WTC11 (cell line): ENCODE results near the gene SPIRE2. TPM values are rescaled to one million over a fixed set of nuclear protein-coding genes. Genes with fewer than 3 reads are reported as not detected.
A peak's percentile ranks its signal among the peaks of the same experiment; 100 is the strongest.

ENCODE experiments used
- AFF4 ChIP-seq: sonication (generic); formaldehyde crosslinking; IDR thresholded peaks from 2 replicates; pipeline ENCODE4 v1.8.1; 2023; ENCODE audit warnings: mild to moderate bottlenecking, missing genetic modification reagents, borderline replicate concordance
- ATF6 ChIP-seq: sonication (generic); formaldehyde crosslinking; IDR thresholded peaks from 2 replicates; pipeline ENCODE4 v1.8.1; 2023; ENCODE audit warnings: mild to moderate bottlenecking, missing genetic modification reagents
- CREB1 ChIP-seq: sonication (generic); formaldehyde crosslinking; IDR thresholded peaks from 2 replicates; pipeline ENCODE4 v1.8.0; 2023; ENCODE audit warnings: mild to moderate bottlenecking, missing genetic modification reagents
- CREM ChIP-seq: sonication (generic); formaldehyde crosslinking; IDR thresholded peaks from 2 replicates; pipeline ENCODE4 v1.8.1; 2022; ENCODE audit warnings: mild to moderate bottlenecking, missing genetic modification reagents, moderate library complexity
- E2F4 ChIP-seq: sonication (generic); formaldehyde crosslinking; IDR thresholded peaks from 2 replicates; pipeline ENCODE4 v1.8.1; 2022; ENCODE audit warnings: low read depth, mild to moderate bottlenecking, moderate library complexity, missing genetic modification reagents, borderline replicate concordance
- E2F5 ChIP-seq: sonication (generic); formaldehyde crosslinking; IDR thresholded peaks from 2 replicates; pipeline ENCODE4 v1.8.1; 2022; ENCODE audit warnings: mild to moderate bottlenecking, moderate library complexity, missing genetic modification reagents
- EMX1 ChIP-seq: fragments of 250-450 bp; sonication (Bioruptor Pico); IDR thresholded peaks from 2 replicates; pipeline ENCODE4 v1.8.0; 2021; ENCODE audit warnings: mild to moderate bottlenecking
- GRHL2 ChIP-seq: fragments of 250-450 bp; sonication (Bioruptor Pico); IDR thresholded peaks from 2 replicates; pipeline ENCODE4 v1.8.0; 2022; ENCODE audit warnings: mild to moderate bottlenecking, moderate library complexity; ENCODE audit not compliant: insufficient replicate concordance, severe bottlenecking
- HMGA2 ChIP-seq: fragments of 250-450 bp; sonication (Bioruptor Pico); IDR thresholded peaks from 2 replicates; pipeline ENCODE4 v1.4.0; 2021; ENCODE audit warnings: mild to moderate bottlenecking, moderate library complexity
- HMGXB4 ChIP-seq: sonication (generic); formaldehyde crosslinking; IDR thresholded peaks from 2 replicates; pipeline ENCODE4 v1.8.1; 2023; ENCODE audit warnings: mild to moderate bottlenecking, moderate library complexity, missing genetic modification reagents
- IRF2 ChIP-seq: sonication (generic); formaldehyde crosslinking; IDR thresholded peaks from 2 replicates; pipeline ENCODE4 v1.8.0; 2022; ENCODE audit warnings: low read depth, missing genetic modification reagents, borderline replicate concordance
- RORB ChIP-seq: fragments of 250-450 bp; sonication (Bioruptor Pico); IDR thresholded peaks from 2 replicates; pipeline ENCODE4 v1.9.0; 2021; ENCODE audit warnings: mild to moderate bottlenecking
- SMAD4 ChIP-seq: sonication (generic); formaldehyde crosslinking; IDR thresholded peaks from 2 replicates; pipeline ENCODE4 v1.8.0; 2022; ENCODE audit warnings: mild to moderate bottlenecking, missing genetic modification reagents
- TCF7 ChIP-seq: sonication (generic); formaldehyde crosslinking; IDR thresholded peaks from 2 replicates; pipeline ENCODE4 v1.8.0; 2022; ENCODE audit warnings: mild to moderate bottlenecking, low read depth, missing genetic modification reagents, moderate library complexity
- TEAD1 ChIP-seq: sonication (generic); formaldehyde crosslinking; IDR thresholded peaks from 2 replicates; pipeline ENCODE4 v1.8.0; 2022; ENCODE audit warnings: mild to moderate bottlenecking, missing genetic modification reagents
- TP53 ChIP-seq: sonication (generic); formaldehyde crosslinking; IDR thresholded peaks from 2 replicates; pipeline ENCODE4 v1.8.1; 2023; ENCODE audit warnings: mild to moderate bottlenecking, missing genetic modification reagents
- ZNF138 ChIP-seq: sonication (generic); formaldehyde crosslinking; conservative IDR thresholded peaks from 2 replicates; pipeline ENCODE4 v1.8.1; 2022; ENCODE audit warnings: mild to moderate bottlenecking, moderate library complexity, missing genetic modification reagents
- ZNF232 ChIP-seq: sonication (generic); formaldehyde crosslinking; IDR thresholded peaks from 2 replicates; pipeline ENCODE4 v1.8.0; 2022; ENCODE audit warnings: mild to moderate bottlenecking, missing genetic modification reagents
- ZNF512 ChIP-seq: sonication (generic); formaldehyde crosslinking; IDR thresholded peaks from 2 replicates; pipeline ENCODE4 v1.8.1; 2022; ENCODE audit warnings: missing genetic modification reagents, borderline replicate concordance
- ZNF532 ChIP-seq: fragments of 250-450 bp; sonication (Bioruptor Pico); IDR thresholded peaks from 2 replicates; pipeline ENCODE4 v1.9.0; 2021; ENCODE audit warnings: mild to moderate bottlenecking, borderline replicate concordance
- ZNF671 ChIP-seq: fragments of 250-450 bp; sonication (Bioruptor Pico); IDR thresholded peaks from 2 replicates; pipeline ENCODE4 v1.8.0; 2021; ENCODE audit warnings: mild to moderate bottlenecking
- total RNA-seq: library from RNA; stranded (reverse); gene quantifications from 3 replicates; pipeline ENCODE4 v1.2.3, GENCODE V29; 2021

The SPIRE2 gene
- total RNA-seq, 1 experiment from 2014 or later: 19.7 TPM

- TF ChIP-seq CREB1: no peak
- no peak for TF ChIP-seq HMGXB4 (CRISPR knock-in tag)
- TF ChIP-seq AFF4 (CRISPR knock-in tag): no peak
- peak; percentile 77 for TF ChIP-seq CREM (CRISPR knock-in tag)
- no peak for TF ChIP-seq ATF6 (CRISPR knock-in tag)
- no peak for TF ChIP-seq ZNF532 (CRISPR knock-in tag)
- no peak for TF ChIP-seq E2F5 (CRISPR knock-in tag)
- no peak for TF ChIP-seq HMGA2
- 0 out of 2 replicates have a peak, but pooled peaks have one; percentile 7 for TF ChIP-seq ZNF512 (CRISPR knock-in tag)
- 0 out of 2 replicates have a peak, but pooled peaks have one; percentile 37 for TF ChIP-seq TEAD1 (CRISPR knock-in tag)
- no peak for TF ChIP-seq ZNF232 (CRISPR knock-in tag)
- no peak for TF ChIP-seq E2F4
- no peak for TF ChIP-seq GRHL2 (CRISPR knock-in tag)
- peak; percentile 79; the same call in 1 of the 2 replicates for TF ChIP-seq ZNF671 (CRISPR knock-in tag)
- TF ChIP-seq EMX1 (CRISPR knock-in tag): no peak
- TF ChIP-seq TP53: peak; percentile 77; the same call in 1 of the 2 replicates
- no peak for TF ChIP-seq ZNF138 (CRISPR knock-in tag)
- no peak for TF ChIP-seq IRF2 (CRISPR knock-in tag)
- TF ChIP-seq RORB (CRISPR knock-in tag): no peak
- no peak for TF ChIP-seq TCF7 (CRISPR knock-in tag)
- TF ChIP-seq SMAD4: no peak
Measured at GRCh38 chr16:89828199-89828869, at the start of gene SPIRE2 (continued).
